Kidney epithelial cell (primary cell): Measurements from ENCODE around the gene ZNF423. TPM values are rescaled to one million over a fixed set of nuclear protein-coding genes. Genes with fewer than 3 reads are reported as not detected.

Experiments
- DNase-seq: peaks from one replicate; pipeline ENCODE4 v3.0.0-alpha.2; 2010; ENCODE audit warnings: low read depth
- H3K27me3 ChIP-seq: 2 replicates; pipeline ENCODE4 v1.6.0; 2011; ENCODE audit warnings: low read length; ENCODE audit not compliant: control insufficient read depth, insufficient read depth
- H3K36me3 ChIP-seq: 2 replicates; pipeline ENCODE4 v1.5.1; 2011; ENCODE audit warnings: low read length; ENCODE audit not compliant: control insufficient read depth, insufficient read depth
- H3K4me3 ChIP-seq: 2 replicates; pipeline ENCODE4 v1.5.1; 2011; ENCODE audit warnings: low read depth, mild to moderate bottlenecking, control low read depth, low read length
- CTCF ChIP-seq: IDR thresholded peaks from 2 replicates; pipeline ENCODE4 v1.5.1; 2011; ENCODE audit warnings: mild to moderate bottlenecking, moderate library complexity, low read length, control low read depth, inconsistent platforms; ENCODE audit not compliant: insufficient read depth, poor library complexity, severe bottlenecking
- total RNA-seq: library from RNA; depleted of rRNA; stranded (reverse); fragments of >200 nt; gene quantifications from 2 replicates; pipeline ENCODE4 v1.2.3, GENCODE V29; 2015

The ZNF423 gene
- total RNA-seq, 1 donor from 2014 or later: 3.6 TPM

DNA sequence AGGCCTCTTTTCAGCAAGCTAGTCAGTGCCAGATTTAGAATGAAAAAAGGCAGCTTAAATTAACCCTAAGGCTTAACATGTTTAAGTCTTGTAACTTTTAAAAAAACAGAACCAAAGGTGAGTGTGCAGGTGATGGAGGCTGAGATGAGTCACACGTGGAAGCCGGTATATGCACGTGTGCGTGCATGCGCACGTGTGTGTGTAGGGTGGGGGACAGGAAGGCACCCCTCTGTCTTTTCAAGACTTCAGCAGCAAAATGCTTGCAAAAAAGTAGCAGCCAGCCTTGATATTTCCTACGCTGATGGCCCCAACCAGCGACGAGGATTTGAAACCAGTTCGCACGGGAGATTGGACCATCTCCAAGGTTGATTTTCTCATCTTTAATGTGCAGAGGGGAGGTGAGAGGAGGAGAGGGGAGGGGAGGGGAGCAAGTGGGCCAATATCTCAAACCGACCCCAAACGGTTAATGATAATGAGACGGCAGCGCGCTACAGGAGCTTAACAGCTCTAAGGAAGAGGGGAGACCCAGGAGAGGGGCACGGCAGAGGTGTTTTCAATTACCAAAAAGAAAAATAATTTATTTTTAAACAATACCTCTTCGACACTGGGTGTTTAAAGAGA, 154.7 kb downstream of the ZNF423 start:
- no peaks in the 10 kb centered on the region for H3K36me3 ChIP-seq
- no peak for DNase-seq
- TF ChIP-seq CTCF: no peak
- no peak overlapping the region for H3K4me3 ChIP-seq
- peaks cover 4% of the 10 kb centered on the region for H3K27me3 ChIP-seq

DNA sequence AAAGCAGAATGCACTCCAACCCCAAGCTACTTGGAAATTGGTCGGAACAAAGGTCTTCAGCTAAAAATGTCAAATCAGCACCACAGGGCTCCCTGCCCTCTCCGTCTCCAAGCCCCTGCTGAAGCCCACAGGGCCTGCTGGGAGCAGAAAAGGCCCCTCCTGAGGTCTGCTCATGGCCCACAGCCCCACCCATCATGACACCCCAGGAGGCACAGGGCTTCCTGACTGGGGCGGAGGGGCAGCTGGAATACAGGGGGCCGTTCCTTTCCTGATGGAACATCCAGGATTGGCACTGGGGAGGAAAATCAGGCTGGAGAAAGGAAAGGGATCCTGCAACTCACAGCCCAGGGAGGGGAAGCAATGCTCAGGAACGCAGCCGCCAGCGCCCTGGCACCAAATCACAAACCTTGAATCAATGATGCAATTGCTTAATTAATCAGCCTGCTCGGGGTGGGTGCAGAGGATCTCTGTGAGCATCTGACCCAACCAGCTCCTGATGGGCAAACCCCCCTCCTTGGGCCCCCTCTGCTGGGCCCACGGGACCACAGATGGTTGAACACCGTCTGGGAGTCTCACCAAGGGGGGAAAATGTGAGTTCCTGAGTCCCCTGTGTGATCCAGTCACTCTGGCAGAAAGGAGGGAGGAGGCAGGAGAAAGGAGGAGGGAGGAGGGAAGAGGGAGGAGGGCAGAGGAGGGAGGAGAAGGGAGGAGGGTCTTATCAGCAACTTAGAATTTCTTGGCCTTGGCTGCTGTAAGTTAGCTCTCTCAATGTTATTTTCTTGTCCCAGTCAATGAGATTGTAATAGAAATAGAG, 155.5 kb downstream of the ZNF423 start:
- no peak for DNase-seq
- no peak for TF ChIP-seq CTCF
- H3K36me3 ChIP-seq: no peaks in the 10 kb centered on the region
- no peak overlapping the region for H3K4me3 ChIP-seq
- H3K27me3 ChIP-seq: peaks cover 4% of the 10 kb centered on the region

DNA sequence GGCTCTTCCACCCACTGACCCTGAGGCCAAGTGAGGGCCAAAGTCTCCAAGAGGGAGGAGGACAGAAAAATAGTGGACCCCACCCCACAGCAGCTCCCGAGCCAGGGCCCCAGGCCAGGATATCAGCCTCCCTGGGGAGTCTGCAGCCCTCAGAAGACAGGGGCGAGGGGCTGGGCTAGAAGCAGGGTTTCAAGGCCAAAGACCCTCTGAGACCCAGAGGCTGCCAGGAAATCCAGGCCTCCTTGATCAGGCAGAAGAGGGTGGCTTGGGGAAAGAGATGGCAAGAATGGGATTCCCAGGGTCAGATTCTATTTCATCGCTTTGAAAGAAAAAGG, 156.1 kb downstream of the ZNF423 start:
- Histone ChIP-seq H3K36me3 (no peaks in the 10 kb centered on the region), H3K27me3 (peaks cover 4% of the 10 kb centered on the region), H3K4me3 (no peak overlapping the region)
- DNase-seq: no peak
- no peak for TF ChIP-seq CTCF

DNA sequence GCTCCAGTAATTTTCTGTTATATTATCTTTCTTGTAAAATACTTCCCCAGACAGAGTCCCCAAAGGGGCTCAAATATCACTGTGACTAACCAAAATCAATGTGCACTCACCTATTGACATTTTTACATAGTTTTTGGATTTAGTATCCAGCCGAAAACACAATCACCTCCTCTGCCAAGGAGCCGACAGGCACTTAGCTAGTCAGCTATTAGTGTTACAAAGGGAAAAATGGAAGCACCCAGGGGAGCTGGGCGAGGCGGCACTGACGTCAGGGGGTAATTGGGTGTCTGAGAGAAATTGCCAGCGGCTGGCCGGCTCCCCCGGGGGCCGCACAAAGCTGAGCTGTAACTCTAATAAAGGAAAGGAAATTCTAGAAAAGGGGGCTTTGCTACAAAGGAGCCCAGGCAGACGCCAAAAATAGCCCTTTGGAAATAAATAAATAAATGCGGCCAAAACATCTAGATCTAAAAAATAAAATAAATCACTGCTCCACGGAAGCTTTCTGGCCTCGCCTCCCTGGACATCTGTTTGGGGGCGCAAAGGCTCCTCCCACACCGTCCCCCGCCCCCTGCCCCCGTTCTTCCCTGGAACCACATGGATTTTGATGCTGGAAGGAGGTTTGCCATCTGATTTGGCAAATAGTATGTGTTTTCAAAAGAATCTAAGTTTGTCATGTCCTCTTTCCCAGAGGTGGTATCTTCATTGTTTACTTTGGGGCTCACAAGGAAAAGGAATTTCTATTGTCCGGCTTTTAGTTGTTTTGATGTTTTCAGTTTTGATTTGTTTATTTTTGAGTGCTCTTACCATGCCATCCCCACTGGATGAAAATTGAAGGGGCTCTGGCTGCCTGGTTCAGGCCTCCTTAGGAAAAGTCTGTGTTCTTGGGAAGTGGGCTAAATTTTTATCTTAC, 156.7 kb downstream of the ZNF423 start:
- Histone ChIP-seq H3K27me3 (peaks cover 4% of the 10 kb centered on the region), H3K4me3 (no peak overlapping the region), H3K36me3 (no peaks in the 10 kb centered on the region)
- no peak for TF ChIP-seq CTCF
- no peak for DNase-seq

DNA sequence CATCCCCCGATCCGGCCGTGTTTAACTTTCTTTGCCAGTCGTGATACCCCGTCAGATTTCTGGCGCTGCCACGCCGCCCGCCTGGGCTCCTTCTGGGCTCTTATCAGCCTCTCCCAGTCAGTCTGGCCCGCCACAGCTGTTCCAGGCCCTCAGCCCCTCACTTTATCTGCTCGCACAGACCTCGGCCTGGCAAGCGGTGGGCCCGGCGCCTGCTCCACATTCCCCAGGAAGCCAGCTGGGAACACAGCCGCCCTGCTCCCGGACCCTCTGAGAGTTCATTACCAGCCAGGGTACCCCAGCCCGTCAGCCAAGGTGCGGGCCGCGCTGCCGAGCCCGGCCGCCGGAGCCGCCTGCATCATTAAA, 157.5 kb downstream of the ZNF423 start:
- Histone ChIP-seq H3K27me3 (peaks cover 4% of the 10 kb centered on the region), H3K36me3 (no peaks in the 10 kb centered on the region), H3K4me3 (no peak overlapping the region)
- no peak for DNase-seq
- TF ChIP-seq CTCF: no peak
